HTERT RPE-1 (cell line): ENCODE data around the gene AREG.

Experiments used
- in situ Hi-C: fragments of 300-500 bp; cut with MboI; formaldehyde crosslinking; loops from 4 replicates; pipeline ENCODE4 v1.14.3; 2020; ENCODE audit warnings: low sequenced_read_pairs

Gene AREG

DNA sequence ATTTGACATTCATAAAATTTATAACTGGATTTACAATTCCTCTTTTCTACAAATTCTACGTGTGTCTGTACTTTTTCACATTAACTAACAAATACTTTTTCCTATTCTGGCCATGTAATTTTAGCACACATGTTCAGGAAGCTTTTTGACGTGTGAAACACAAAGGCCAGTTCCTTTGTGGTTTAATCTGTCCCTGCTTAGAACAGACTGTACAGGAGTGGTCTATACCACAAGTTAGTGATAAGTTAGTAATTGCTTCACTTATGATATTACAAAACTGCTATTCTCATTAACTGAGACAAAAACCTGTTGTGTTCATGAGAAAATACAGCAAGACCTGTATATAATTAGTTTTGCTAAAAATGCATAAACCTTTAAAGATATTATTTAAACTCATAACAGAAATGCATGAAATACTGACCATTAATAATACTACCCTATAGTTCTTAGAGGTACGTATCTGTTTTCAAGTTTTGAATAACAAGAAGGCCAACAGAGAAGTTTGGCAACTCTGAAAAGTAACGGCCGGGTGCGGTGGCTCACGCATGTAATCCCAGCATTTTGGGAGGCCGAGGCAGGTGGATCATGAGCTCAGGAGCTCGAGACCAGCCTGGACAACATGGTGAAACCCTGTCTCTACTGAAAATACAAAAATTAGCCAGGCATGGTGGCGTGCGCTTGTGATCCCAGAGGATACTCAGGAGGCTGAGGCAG, 13.7 kb upstream of the AREG start:
- in situ Hi-C loops = no loop called here

DNA sequence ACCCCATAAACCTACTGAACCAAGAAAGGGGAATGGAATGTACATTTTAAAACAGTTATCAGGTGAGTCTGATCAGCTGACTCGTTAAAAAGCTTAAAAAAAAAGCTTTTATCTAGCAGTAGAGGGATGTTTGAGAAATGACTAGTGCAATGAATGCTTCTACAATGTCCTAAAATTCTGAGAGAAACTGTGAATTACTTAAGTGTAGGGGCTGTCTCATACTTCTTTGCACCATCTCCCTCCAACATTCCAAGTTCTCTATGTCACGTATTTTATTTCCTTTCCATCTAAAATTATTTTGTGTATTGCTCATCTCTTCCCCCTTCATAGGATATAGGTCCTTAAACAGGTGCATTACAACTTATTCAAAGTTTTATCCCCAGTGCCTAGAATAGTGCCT, 11.9 kb upstream of the AREG start:
- in situ Hi-C loops = no loop called here

DNA sequence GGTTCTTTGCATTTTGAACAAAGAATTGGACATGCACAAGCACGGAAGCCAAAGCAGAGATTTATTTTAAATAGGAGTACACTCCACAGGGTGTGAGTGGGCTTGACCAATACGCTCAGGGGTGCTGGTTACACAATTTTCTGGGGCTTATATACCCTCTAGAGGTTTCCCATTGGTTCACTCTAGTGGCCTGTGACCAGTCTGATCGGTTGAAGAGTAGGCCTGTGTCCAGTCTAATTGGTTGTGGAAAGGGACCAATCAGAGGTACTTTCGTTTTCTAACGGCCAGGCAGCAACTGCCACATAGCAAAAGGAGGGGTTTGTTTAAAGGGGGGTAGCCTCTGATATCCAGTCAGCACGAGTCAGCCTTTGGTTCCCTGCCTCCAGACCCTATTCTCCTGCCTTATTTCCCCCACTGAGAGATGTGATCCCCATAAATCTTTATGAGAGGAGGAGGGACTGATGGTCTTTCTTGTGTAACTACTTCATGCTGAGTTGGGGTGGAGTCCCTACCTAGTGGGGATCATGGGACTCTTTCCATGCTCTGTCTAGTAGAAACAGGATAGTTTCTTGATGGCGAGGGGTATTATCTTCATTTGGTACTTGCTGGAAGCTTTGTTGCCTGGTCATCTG, 11.3 kb upstream of the AREG start:
- in situ Hi-C loops = no loop called here

DNA sequence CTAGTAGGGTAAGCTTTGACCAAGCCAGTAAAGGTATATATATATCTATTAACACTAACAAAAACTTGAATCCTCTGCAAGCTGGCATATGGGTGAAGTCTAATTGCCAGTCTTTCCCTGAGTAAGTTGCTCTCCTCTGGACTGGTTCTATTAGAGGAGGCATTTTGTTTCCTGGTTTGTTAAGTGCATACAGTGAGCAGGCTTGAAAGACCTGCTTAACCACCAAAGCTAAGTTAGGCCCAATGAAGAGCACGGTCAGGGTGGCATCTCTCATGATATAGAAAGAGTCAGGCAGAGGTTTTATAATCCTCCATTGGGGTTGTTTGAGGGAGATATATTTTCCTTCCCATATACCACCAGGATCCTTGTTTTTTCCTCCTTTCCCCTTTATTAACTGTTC, 9.6 kb upstream of the AREG start:
- in situ Hi-C loops = no loop called here

DNA sequence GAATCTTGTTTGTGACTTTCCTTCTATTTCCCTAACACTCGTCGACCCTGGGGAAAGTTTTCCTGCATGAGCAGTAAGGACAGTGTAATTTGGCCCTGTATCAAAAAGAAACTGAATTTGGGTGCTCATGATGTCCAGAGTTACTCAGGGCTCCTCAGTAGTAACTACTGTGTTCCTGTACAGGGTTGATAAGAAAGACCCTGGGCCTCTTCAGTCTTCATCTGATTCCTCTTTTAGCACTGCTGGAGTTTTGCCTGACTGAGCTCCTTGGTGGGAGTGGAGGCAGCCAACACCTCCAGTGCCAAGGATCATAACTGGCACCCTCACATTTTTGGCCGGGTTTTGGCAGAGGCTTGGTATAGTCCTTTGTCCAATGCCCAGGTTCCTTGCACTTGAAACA, 7.1 kb upstream of the AREG start:
- in situ Hi-C loops = no loop called here

DNA sequence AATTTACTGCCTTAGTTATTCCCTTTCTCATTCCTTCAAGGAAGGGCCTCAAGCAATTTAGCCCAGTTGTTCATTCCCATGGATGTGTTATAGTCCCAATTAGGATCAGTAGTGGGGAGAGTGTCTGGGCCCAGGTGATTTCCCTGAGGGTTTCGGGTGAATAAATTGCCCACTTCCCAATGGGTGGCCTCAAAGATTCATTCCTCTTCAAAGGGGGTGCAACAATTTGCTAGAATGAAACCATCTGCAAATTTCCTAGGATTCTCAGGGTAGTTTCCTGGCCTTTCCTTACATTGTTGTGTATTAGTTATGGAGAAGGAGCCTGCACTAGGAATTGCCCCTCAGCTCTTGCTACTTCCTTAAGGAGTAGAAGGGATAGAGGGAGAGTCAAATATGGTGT, 6.3 kb upstream of the AREG start:
- in situ Hi-C loops = no loop called here

DNA sequence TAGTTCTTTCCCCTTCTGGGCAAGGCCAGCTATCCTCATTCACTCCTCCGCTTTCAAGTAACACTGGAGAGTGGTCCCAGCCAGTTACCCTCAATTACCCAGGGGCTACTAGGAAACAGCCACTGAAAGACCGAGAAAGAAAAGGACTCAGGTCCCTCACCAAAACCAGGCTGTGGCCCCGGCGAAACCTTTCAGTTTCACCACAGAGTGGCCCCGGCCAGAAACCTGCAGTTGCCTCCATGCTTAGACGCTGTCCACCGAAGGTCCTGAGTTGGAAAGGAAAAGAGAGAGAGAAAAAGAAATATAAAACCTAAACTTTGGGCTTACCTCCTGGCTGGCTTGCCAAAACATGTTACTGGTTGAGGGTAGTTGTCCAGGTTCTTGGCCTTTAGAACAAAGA, 5.0 kb upstream of the AREG start:
- in situ Hi-C loops = no loop called here

DNA sequence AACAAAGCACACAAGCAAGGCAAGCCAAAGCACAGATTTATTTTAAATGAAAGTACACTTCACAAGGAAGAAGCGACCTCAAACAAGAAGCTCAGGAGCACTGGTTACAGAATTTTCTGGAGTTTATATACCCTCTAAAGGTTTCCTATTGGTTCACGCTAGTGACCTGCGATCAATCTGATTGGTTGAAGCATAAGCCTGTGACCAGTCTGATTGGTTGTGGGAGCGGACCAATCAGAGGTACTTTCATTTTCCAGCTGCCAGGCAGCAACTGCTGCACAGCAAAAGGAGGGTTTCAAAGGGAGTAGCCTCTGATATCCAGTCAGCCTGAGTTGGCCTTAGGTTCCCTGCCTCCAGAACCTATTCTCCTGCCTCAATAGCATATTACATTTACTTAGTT, 4.6 kb upstream of the AREG start:
- in situ Hi-C loops = no loop called here

DNA sequence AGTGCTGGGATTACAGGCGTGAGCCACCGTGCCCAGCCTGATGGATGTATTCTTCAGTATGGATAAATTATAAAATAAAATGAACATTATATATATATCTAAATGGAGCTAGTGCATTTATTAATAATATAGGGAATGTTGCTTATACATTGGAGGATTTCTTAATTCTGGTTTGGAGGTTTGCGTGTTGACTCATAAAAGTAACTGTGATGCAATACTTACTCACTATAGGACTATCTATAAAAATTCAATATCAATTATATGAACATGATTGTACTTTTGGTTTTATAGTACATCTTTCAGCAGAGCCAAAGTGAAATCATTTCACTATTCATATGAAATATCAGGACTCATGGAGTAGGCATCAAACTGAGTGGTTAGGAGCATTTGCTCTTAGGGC, 3.2 kb upstream of the AREG start:
- in situ Hi-C loops = no loop called here

DNA sequence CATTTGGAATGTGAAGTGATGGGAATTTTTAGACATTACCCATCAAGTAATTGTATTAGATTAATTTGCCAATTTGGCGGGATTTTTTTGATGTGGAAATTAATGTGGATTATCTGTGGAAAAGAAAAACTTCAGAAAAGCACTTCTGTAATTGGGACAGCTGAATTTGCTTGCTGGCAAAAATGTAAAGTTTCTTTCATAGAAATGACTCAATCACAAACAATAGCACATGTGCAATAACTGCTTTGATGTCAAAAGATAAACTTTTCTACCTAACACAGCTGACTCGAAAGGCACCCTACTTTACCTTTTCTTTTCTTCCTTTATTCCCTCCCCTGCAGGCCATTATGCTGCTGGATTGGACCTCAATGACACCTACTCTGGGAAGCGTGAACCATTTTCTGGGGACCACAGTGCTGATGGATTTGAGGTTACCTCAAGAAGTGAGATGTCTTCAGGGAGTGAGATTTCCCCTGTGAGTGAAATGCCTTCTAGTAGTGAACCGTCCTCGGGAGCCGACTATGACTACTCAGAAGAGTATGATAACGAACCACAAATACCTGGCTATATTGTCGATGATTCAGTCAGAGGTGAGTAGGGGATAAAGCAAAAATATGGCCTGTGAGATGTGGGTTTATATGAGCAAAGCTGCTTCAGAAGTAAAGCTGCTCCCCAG, 1.4 kb downstream of the AREG start:
- in situ Hi-C loops = no loop called here

DNA sequence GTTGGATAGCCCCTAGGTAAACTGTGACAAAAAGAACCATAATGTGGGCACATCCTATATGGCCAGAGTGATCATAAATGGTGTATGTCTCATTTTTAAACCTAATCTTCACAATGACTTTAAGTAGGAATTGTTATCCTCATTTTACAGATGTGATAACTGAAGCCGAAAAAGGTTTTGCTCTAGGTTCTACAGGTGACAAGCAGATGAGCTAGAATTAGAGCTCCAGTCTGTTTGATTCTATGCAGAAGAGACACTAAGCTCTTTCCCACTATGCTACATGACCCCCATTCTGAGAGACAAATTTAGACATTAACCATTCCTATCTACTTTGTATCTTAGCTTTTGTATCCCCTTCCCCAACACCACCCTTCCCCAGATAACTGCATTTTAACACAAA, 2.0 kb downstream of the AREG start:
- in situ Hi-C loops = no loop called here

DNA sequence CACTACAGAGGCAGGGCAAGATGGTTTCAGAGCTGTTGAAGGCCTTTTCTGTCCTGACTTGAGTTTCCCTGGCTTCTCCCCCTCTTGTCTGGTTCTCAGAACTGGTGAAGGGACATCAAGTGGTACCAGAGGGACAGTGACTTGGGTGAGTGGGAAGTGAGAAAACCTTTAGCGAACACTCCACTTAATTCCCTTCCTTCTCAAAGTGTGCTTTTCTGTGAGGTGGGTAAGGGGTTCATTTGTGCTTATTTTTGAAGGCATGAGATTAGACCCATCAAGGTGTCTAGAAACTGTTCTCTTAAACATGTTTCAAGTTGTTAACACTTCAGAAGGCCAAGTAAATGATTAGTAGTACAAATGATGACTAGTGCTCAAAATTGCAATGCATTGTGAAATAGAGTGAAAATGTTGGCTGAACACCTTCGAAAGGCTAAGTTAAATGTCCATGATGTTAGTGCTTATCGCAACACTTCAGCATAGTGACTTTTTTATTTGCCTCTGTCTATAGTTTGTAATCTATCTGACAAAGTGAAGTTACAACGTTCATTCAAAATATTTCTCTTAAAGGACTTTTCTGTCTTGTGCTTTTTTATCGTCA, 2.8 kb downstream of the AREG start:
- in situ Hi-C loops = no loop called here

DNA sequence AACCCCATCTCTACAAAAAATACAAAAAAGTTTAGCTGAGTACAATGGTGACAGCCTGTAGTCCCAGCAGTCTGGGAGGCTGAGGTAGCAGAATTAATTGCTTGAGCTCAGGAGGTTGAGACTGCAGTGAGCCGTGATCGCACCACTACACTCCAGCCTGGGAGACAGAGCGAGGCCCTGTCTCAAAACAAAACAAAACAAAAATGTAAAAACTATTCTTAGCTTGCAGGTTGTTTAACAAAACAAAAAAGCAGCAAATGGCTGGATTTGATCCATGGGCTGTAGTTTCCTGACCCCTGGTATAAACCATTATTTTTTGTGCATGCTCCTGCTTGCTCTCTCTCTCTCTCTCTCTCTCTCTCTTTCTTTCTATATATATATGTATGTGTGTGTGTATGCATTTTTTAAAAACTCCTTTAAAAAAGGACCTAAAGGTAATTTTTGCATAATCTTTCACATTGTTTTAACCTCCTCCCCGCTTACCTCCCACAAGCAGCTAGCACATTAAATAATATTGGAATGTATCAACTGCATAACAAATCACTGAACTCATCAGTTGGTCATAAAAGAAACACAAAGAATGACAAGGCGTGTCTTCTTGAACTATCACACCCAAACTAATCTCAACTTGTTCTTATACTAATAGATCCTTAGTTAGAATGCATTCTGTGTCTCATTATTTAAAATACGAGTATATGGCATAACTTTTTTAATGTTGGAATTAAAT, 4.8 kb downstream of the AREG start:
- in situ Hi-C loops = no loop called here

DNA sequence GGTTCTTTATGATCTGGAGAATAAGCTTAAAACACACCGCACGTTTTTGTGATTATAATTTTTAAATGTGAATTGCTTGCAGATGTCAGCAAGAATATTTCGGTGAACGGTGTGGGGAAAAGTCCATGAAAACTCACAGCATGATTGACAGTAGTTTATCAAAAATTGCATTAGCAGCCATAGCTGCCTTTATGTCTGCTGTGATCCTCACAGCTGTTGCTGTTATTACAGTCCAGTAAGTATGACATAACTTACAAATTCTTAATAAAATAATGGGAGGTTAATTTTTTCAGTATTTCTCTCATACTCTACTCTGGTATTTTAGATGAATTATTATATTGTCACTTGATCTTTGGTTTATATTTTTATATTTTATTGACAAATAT, 5.4 kb downstream of the AREG start:
- in situ Hi-C loops = no loop called here

DNA sequence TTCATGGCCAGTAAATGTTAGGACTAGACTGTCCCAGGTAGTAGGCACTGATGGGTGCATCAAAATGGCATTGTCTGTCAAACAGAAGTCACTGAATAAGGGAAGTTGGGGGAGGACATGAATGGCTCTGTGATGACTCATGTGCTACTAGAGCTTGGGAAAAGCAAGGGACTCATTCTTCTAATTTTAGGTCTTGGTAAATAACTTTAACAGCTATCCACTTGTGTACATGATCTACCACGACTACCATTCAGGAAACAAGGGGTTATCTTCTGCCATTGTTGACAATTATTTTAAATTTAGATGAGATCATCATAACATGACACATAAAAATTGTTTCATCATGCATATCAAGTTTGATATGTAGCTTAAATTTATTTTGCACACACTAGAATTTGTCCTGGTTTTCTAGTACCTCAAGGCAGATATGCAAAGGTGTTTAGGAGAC, 6.3 kb downstream of the AREG start:
- in situ Hi-C loops = no loop called here

DNA sequence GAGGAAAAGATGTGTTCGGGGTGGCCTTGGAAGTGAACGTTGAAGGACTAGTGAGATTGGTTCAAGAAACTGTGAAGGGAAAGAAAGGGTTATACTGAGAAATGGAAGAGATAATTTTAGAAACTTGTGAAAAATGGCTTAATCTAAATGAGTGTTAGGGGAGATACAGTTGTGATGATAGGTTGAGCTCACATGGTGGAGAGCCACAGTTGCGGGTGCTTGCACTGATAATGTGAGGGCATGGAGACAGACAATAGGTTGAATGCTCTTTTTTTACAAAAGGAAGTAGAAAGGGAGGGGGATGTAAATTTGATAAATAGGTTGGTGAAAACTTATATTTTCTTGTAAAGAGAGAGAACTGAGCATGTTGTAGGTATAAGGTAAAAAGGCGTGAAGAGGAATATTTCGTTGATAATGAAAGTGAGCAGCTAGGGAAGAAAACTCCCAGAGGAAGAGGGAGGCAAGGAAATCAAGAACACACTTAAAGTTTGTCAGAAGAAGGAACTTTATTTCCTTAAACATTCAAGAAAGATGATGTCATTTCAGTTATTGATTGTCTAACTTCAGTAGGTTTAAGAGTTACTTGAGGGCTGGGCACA, 8.2 kb downstream of the AREG start:
- in situ Hi-C loops = no loop called here

DNA sequence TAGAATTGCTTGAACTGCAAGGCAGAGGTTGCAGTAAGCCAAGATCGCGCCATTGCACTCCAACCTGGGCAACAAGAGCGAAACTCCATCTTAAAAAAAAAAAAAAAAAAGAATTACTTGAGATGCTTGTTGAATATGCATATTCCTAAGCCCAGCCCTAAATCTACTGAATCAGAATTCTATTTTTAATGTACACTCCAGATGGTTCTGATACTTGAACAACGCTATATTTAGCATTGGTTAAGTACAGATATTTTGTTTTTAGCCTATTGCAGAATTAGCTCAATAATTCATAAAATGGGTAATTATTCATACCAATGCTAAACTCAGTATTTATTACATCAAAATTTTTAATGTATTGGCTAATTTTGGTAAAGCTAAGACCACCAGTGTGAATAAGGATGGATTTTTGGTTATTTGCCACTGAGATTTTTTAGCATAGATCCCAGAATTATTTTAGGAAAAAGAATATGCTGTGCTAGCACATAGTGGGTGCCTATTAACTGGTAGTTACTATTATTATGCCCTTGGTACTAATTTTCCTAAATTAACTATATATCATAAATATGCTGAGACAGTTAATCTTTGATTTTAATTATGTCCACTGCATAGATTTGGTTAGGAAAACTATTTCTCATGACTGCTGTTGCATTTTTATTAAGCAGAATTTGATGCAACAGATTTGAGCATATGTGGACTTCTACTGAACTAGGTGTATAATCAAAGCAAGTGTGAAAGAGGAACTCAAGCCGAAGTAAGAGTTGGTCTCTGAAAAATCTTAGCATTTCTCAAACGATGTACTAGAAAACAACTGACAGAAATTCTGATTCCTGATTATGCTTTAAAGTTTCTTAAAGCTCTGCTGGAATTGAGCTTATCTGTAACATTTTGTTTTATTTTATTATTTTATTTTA, 9.2 kb downstream of the AREG start:
- in situ Hi-C loops = no loop called here

DNA sequence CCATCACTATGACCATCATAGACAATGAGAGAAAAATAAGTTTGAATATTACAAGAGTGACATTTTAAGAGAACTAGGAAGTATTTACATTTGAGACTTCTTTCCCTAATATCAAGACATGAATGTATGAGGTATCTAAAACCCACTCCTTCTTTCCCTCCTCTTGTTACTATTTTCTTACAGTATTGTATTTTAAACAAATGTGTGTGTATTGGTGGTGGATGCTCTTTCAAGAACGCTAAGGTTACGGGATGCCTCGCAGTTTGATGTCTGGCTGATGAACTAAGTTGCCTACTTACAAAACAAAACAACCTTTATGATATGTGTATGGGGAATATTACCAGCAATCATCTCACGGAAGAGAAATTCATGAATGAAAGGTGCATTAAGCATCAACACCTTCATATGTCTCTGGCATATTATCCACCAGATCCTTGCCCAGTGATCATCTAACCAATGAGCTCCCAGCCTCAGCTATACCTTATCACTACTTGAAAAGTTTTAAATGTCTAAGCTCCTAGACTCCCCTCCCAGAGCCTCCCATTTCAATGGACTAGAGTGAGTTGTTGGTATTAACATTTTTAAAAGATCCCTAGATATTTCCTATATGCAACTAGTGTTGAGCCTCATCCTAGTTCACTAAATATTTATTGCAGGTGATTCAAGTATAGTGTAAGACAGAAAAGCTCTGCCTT, 10.6 kb downstream of the AREG start:
- in situ Hi-C loops = no loop called here

DNA sequence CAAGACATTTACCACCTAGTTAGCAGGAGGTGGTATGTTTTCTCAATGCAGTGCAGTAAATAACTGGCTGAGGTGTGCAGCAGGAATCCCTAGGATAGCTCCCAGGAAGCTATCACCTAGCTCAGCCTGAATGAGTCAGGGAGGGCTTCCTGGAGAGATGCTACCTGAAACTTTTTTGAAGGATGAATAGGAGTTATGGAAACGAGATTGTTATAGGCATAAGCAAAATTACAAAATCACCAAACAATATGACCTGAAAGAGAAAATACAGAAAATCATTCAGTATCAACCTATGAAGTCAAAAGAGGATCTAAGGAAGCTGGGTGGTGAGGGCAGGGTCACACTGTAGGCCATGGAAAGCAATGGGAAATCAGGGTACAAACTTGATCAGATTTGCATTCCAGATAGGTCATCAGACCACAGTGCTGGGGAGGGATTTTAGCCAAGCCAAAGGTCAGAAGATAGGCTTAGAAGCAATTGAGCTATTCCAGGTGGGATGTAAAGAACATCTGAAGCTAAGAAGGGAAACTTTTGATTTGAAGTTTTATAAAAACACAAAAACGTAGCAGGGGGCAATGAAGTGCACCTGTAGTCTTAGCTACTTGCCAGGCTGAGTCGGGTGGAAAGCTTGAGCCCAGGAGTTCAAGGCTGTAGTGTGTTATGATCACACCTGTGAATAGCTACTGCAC, 11.3 kb downstream of the AREG start:
- in situ Hi-C loops = no loop called here
